GM10266 (cell line): ENCODE measurements around the gene LRBA.

Experiments used
- DNase-seq: peaks from one replicate; pipeline ENCODE4 v3.0.0; 2012; ENCODE audit errors: extremely low spot score
- TF ChIP-seq, protein P1 (sequence below): IDR thresholded peaks from 2 replicates; pipeline ENCODE4 v1.5.1; 2012; ENCODE audit warnings: mild to moderate bottlenecking, low read depth; ENCODE audit not compliant: control insufficient read depth, insufficient read depth; ENCODE audit errors: missing control alignments

LRBA gene

DNA sequence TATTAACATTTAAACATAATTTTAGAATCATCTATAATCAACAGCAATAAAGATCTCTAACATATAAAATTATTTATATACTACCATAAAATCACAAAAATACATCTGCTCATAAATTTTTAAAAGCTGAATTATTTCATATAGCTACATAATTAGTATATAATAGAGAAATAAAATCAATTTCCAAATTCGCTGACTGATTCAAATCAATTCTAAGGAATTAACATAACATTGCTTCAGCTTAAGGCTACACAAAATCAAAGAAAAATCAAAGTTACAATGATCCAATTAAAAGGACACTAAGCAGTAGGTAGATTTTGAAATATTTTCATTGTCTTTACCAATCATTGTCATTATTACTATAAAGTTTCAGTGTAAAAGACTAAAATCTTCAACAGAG is 194.7 kb downstream of the LRBA start:
- no peak for DNase-seq
- TF ChIP-seq, protein P1, sequence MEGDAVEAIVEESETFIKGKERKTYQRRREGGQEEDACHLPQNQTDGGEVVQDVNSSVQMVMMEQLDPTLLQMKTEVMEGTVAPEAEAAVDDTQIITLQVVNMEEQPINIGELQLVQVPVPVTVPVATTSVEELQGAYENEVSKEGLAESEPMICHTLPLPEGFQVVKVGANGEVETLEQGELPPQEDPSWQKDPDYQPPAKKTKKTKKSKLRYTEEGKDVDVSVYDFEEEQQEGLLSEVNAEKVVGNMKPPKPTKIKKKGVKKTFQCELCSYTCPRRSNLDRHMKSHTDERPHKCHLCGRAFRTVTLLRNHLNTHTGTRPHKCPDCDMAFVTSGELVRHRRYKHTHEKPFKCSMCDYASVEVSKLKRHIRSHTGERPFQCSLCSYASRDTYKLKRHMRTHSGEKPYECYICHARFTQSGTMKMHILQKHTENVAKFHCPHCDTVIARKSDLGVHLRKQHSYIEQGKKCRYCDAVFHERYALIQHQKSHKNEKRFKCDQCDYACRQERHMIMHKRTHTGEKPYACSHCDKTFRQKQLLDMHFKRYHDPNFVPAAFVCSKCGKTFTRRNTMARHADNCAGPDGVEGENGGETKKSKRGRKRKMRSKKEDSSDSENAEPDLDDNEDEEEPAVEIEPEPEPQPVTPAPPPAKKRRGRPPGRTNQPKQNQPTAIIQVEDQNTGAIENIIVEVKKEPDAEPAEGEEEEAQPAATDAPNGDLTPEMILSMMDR, result no peak

DNA sequence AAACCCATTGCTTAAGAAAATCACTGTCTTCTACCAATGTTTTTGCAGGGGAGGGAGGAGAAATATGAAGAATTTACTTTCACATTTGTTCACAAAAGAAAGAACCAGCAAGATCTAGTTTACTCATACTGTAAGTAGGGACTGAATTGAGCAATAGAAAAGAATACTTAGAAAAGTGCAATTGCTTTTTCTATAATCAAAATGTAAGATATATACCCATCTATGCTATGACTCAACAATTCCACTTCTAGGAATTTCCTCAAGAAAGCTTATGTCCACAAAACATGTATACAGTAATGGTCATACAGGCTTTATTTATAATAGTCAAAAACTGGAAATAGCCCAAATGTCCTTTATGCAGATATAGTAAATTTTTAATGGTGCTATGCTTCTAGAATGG is 196.4 kb downstream of the LRBA start:
- no peak for DNase-seq

DNA sequence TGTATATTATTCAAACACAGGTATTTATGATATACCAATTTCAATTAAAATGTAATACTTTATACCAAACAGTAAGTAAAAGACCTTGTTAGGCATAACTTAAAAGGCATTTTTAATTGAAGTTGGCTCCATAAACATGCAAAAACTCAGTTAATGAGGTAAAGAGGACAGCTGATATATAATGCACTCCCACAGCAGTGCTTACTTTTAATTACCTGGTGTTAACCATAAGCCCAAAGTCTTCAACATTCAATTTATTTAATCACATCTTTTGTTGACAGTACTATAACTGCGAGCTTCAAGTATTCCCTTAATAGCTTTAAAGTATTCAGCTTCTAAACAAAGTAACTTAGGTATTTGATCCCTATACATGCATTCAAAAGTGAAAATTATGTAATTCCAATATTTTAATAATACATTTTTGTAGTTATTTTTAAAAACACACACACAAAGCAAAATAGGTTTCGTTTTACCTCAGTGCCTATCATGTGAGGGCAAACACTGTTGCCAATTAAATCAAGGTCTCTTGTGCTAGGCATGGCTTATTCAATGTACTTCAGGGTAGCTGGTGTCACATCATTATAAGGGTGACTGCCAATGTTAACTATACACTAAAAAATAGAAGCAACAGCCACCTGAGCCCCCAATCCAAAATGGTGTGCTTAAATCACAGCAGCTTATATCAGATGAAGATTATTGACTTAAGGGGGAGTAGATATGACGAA is 197.1 kb downstream of the LRBA start:
- DNase-seq, result no peak
- TF ChIP-seq, protein P1, result no peak

More for the DNA sequence above, 196.4 kb downstream of the LRBA start:
- TF ChIP-seq, protein P1, result no peak

DNA sequence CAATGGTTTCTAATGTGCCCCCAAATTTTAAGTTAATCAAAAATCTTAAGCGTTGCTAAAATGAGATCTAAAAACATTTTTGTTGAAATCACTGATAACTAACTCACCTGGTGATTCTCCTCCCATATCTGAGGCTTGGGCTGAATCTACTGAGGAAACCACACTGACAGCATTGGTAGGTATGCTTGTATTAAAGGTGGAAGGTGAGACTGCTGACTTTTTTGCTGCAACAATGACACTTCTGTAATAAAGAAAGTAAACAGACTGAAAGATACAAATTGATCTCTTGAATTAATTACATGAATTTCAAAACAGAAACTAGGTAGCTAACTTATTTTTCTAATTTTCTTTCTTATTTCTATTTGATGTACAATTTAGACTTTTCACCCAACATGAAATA is 198.1 kb downstream of the LRBA start:
- TF ChIP-seq, protein P1, result no peak
- no peak for DNase-seq

DNA sequence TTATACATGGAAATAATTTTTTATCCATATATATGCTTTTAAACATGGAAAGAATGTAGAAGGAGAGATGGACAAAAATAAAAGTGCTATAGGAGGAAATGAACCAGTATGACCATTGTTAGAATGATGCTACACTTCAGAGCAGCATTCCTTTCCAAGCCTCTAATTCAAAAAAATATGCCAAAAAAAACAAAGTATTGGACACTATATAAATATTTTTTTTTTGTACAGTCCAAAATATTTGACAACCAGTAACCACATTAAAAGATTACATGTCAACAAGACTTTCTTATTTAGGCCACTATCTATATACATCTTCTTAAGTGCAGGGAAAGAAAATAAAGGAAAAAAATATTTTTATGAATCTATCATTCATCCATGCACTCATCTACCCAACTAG is 198.6 kb downstream of the LRBA start:
- DNase-seq, result no peak

DNA sequence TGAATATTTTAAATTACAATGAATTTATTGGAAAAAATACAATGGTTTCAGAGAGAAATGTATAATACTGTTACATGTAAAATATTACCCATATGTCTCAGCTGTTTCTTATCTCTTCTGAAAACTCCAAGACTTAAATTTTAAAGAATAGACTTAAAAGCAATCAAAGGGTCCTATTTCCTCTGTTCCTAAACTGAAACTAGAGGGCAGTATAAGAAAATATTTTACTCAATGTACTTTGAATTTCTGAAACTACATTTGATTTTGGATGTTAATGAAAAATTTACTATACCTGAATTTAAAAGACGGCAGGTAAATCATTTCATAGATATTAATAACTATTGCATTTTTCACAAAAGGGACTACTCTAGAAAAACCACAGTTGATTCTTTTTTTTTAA is 200.2 kb downstream of the LRBA start:
- no peak for DNase-seq
- TF ChIP-seq, protein P1, result no peak

More for the DNA sequence above, 198.6 kb downstream of the LRBA start:
- TF ChIP-seq, protein P1, result no peak

DNA sequence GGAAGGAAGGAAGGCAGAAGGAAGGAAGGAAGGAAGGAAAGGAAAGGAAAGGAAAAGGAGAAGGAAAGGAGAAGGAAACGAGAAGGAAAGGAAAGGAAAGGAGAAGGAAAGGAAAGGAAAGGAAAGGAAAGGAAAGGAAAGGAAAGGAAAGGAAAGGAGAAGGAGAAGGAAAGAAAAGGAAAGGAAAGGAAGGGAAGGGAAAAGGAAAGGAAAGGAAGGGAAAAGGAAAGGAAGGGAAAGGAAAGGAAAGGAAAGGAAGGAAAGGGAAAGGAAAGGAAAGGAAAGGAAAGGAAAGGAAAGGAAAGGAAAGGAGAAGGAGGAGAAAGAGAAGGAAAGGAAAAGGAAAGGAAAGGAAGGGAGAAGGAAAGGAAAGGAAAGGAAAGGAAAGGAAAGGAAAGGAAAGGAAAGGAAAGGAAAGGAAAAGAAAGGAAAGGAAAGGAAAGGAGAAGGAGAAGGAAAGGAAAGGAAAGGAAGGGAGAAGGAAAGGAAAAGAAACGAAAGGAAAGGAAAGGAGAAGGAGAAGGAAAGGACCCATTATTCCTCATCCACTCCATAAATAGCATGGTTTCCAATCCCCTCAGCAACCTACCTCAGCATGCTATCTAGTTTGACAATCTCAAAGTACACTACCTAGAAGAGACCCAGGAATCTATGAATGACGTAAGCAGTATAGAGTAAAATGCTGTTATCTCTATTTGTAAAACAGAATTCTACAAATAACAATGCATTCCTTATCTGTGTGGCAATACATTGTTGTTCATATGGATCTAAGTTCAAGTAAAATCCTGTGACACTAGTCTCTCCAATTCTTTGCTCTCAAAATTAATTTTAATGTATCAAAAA is 209.7 kb downstream of the LRBA start:
- TF ChIP-seq, protein P1, result no peak
- DNase-seq, result no peak
